Measurements from ENCODE around the gene SAA2.

The SAA2 gene

DNA sequence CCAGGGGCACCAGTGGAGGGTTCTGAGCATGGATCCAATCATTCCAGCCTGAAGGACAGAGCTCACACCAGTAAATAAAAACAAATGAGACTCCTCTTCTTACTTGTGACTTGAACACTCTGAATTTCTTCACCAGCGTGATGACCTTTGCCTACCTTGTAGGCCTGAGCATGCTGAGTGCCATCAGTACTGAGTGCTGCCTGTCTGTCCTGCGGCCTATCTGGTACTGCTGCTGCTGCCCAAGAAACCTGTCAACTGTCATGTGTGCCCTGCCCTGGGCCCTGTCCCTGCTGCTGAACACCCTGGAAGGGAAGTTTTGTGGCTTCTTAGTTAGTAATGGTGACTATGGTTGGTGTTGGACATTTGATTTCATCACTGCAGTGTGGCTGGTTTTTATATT is 51.9 kb downstream of the SAA2 start:
- Mint-ChIP-seq H3K9me3 (peaks cover 2% of the 10 kb centered on the region), H3K4me1 (no peaks in the 10 kb centered on the region), H3K27me3 (ENCODE audit: low read depth) (peaks cover 18% of the 10 kb centered on the region)

More for the DNA sequence above, 51.9 kb downstream of the SAA2 start:
- Mint-ChIP-seq H3K27ac (no peak overlapping the region), H3K36me3 (ENCODE audit: low read depth) (no peaks in the 10 kb centered on the region), H3K4me3 (no peak overlapping the region)
- TF ChIP-seq CTCF (IDR thresholded peaks at IDR 0.05; ENCODE audit: unreplicated experiment in 3 of 3): no peak

Measured in nephron (organoid).